Osteoblast (primary cell): ENCODE measurements around the gene ZC3H12A. TPM values are rescaled to one million over a fixed set of nuclear protein-coding genes. Genes with fewer than 3 reads are reported as not detected.

Source experiments
- DNase-seq: peaks from one replicate; pipeline ENCODE4 v3.0.0; 2011; ENCODE audit warnings: low spot score, mixed read lengths; ENCODE audit not compliant: insufficient read length; ENCODE audit errors: missing footprints
- H2AFZ ChIP-seq: 2 replicates; pipeline ENCODE4 v1.6.0; 2011; ENCODE audit warnings: mild to moderate bottlenecking, low read length
- H3K27ac ChIP-seq: 2 replicates; pipeline ENCODE4 v1.5.1; 2011; ENCODE audit warnings: mild to moderate bottlenecking, low read depth, low read length, moderate library complexity
- H3K27me3 ChIP-seq: 2 replicates; pipeline ENCODE4 v1.6.0; 2012; ENCODE audit warnings: mild to moderate bottlenecking, control low read depth, inconsistent platforms, low read length, moderate library complexity; ENCODE audit not compliant: insufficient read depth
- H3K36me3 ChIP-seq: 2 replicates; pipeline ENCODE4 v1.5.1; 2011; ENCODE audit warnings: mild to moderate bottlenecking, low read length, control low read depth, moderate library complexity; ENCODE audit not compliant: insufficient read depth
- H3K4me1 ChIP-seq: 2 replicates; pipeline ENCODE4 v1.5.1; 2011; ENCODE audit warnings: mild to moderate bottlenecking, low read length, control low read depth, moderate library complexity; ENCODE audit not compliant: insufficient read depth
- H3K4me2 ChIP-seq: 2 replicates; pipeline ENCODE4 v1.6.0; 2011; ENCODE audit warnings: mild to moderate bottlenecking, low read length; ENCODE audit not compliant: insufficient read depth
- H3K4me3 ChIP-seq: fragments of 200-600 bp; sonication (generic); 3 replicates; pipeline ENCODE4 v1.5.1; 2012; ENCODE audit warnings: mild to moderate bottlenecking, low read length, inconsistent platforms; ENCODE audit not compliant: insufficient read depth
- H3K79me2 ChIP-seq: 2 replicates; pipeline ENCODE4 v1.6.0; 2012; ENCODE audit warnings: mild to moderate bottlenecking, low read length, control low read depth, inconsistent platforms; ENCODE audit not compliant: insufficient read depth
- H3K9me3 ChIP-seq: 2 replicates; pipeline ENCODE4 v1.5.1; 2011; ENCODE audit warnings: low read depth, low read length, control low read depth
- H4K20me1 ChIP-seq: 2 replicates; pipeline ENCODE4 v1.6.0; 2012; ENCODE audit warnings: mild to moderate bottlenecking, low read length, control low read depth; ENCODE audit not compliant: insufficient read depth
- total RNA-seq: library from RNA; depleted of rRNA; stranded (reverse); fragments of >200 nt; gene quantifications from 2 replicates; pipeline ENCODE4 v1.2.3, GENCODE V29; 2012
- TF ChIP-seq, protein P1 (sequence below): IDR thresholded peaks from 2 replicates; pipeline ENCODE4 v1.5.1; 2011; ENCODE audit warnings: mild to moderate bottlenecking, low read depth, low read length, moderate library complexity; ENCODE audit errors: extremely low read depth

Gene ZC3H12A
- total RNA-seq, 1 donor, result 13.0 TPM

DNA sequence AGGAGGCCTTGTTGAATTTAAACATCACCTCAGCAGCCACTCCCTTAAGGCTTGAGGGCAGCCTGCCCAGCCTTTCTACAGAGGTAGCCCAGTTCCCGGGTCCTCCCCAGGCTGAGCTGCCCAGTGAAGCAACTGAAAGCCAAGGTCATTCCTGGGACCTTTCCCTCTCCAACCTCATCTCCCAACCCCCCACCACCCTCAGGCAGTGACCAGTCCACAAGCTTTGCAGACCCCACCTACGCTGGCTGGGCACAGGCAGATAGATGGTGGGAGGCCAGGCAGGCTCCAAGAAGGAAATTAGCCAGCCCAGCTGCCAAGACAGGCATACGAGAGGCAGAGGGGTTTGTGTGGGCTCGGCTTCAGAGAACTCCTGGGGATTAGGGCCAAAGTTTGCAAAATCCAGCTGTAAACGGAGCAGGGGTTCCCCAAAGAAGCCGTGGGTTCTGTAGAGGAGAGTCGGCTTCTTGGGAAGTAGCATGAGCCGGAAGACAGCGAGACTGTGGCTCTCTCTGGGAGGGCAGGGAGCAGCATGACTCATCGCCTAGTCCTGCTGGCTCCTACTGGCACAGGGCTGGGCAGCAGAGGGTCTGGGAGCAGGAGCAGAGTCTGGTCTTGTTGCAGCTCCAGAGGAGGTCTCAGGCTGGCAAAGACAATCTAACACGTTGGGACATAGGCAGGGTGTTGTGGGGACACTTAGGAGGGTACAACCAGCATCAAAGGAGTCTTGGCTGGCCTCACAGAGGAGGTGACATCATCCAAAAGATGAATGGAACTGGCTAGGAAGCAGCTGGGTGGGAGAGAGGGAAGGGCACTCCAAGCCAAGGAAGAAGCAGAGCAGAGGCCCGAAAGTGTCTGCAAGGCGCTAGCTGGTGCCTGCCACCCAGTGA lies 2.8 kb upstream of the ZC3H12A start:
- Histone ChIP-seq H3K79me2 (peaks cover 36% of the 10 kb centered on the region), H3K27me3 (no peaks in the 10 kb centered on the region), H3K4me1 (peaks cover 49% of the 10 kb centered on the region), H2AFZ (peak overlapping the region; percentile 83), H4K20me1 (peaks cover 10% of the 10 kb centered on the region), H3K27ac (peak overlapping the region; percentile 81), H3K4me2 (peak overlapping the region; percentile 79), H3K4me3 (peak overlapping the region; percentile 45), H3K36me3 (peaks cover 7% of the 10 kb centered on the region), H3K9me3 (no peaks in the 10 kb centered on the region)
- DNase-seq, result peak; percentile 99
- TF ChIP-seq, protein P1, sequence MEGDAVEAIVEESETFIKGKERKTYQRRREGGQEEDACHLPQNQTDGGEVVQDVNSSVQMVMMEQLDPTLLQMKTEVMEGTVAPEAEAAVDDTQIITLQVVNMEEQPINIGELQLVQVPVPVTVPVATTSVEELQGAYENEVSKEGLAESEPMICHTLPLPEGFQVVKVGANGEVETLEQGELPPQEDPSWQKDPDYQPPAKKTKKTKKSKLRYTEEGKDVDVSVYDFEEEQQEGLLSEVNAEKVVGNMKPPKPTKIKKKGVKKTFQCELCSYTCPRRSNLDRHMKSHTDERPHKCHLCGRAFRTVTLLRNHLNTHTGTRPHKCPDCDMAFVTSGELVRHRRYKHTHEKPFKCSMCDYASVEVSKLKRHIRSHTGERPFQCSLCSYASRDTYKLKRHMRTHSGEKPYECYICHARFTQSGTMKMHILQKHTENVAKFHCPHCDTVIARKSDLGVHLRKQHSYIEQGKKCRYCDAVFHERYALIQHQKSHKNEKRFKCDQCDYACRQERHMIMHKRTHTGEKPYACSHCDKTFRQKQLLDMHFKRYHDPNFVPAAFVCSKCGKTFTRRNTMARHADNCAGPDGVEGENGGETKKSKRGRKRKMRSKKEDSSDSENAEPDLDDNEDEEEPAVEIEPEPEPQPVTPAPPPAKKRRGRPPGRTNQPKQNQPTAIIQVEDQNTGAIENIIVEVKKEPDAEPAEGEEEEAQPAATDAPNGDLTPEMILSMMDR, result no peak

DNA sequence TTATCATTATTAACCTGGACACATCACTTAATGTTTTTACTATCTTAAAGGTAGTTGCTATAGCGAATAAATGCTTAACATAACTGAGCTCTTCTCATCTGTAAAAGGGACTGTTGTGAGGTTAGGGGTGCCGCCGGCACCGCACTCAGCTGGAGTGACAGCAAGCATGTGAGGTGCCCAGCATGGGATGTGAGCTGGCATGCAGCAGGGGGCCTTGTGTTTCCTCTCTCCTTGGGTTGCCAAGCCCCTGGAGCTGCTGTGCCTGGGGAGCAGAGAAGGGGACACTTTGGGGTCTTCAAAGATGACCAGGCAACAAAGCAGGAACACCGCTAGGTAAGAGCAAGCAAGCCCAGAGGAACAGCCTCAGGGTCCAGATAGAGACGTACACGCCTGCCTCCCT lies 2.1 kb upstream of the ZC3H12A start:
- no peak for DNase-seq
- Histone ChIP-seq H3K9me3 (no peaks in the 10 kb centered on the region), H2AFZ (peak overlapping the region; percentile 83), H3K27ac (peak overlapping the region; percentile 81), H4K20me1 (peaks cover 10% of the 10 kb centered on the region), H3K79me2 (peaks cover 38% of the 10 kb centered on the region), H3K27me3 (no peaks in the 10 kb centered on the region), H3K4me2 (peak overlapping the region; percentile 79), H3K4me1 (peaks cover 55% of the 10 kb centered on the region), H3K36me3 (peaks cover 12% of the 10 kb centered on the region), H3K4me3 (peak overlapping the region; percentile 45)
- TF ChIP-seq, protein P1, result no peak

DNA sequence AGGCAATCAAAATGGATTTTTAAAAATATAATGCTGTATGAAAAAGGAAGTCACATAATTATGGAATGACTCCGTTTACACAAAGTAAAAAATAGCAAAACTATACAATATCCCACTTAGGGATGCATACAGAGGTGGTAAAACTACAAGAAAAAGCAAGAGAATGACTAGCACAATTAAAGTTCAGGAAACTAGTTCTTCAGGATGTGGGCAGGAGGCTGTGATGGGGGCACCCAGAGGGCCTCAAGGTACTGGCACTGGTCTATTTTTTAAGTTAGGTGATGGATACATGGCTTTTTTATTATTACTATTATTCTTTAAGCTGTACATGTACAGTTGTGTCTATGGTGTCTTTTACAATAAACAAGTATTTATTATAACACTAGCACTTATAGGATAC lies 1.4 kb upstream of the ZC3H12A start:
- Histone ChIP-seq H3K27ac (peak overlapping the region; percentile 35), H3K4me1 (peaks cover 62% of the 10 kb centered on the region), H3K36me3 (peaks cover 19% of the 10 kb centered on the region)

More for the DNA sequence above, 1.4 kb upstream of the ZC3H12A start:
- no peaks in the 10 kb centered on the region for H3K9me3 ChIP-seq
- H3K4me3 ChIP-seq, result no peak overlapping the region
- H4K20me1 ChIP-seq, result peaks cover 10% of the 10 kb centered on the region
- H3K79me2 ChIP-seq, result peaks cover 45% of the 10 kb centered on the region
- H2AFZ ChIP-seq, result no peak overlapping the region
- peak overlapping the region; percentile 94 for H3K4me2 ChIP-seq
- TF ChIP-seq, protein P1, result no peak
- peak; percentile 66 for DNase-seq
- no peaks in the 10 kb centered on the region for H3K27me3 ChIP-seq
